Myometrial cell (primary cell): ENCODE data around the gene SFXN2. TPM values are rescaled to one million over a fixed set of nuclear protein-coding genes. Genes with fewer than 3 reads are reported as not detected.

Experiments used
- total RNA-seq: library from RNA; depleted of rRNA; stranded (reverse); fragments of >200 nt; gene quantifications from 2 replicates; pipeline ENCODE4 v1.2.3, GENCODE V29; 2015

Gene SFXN2, protein sequence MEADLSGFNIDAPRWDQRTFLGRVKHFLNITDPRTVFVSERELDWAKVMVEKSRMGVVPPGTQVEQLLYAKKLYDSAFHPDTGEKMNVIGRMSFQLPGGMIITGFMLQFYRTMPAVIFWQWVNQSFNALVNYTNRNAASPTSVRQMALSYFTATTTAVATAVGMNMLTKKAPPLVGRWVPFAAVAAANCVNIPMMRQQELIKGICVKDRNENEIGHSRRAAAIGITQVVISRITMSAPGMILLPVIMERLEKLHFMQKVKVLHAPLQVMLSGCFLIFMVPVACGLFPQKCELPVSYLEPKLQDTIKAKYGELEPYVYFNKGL
- 7.4 and 19.3 TPM in 2 replicates for total RNA-seq

GRCh38 chr10:102714621-102715455 is at the start of gene SFXN2:
SFXN2 (plus strand) TSS chr10:102714636; CDS start chr10:102726637, 12,001 bp downstream.

GRCh38 chr10:102713814-102714620 is 419 bp upstream of the SFXN2 start, which contains the start of gene ARL3:
ARL3 (minus strand) TSS chr10:102714397; CDS start chr10:102714275, 122 bp downstream.

DNA sequence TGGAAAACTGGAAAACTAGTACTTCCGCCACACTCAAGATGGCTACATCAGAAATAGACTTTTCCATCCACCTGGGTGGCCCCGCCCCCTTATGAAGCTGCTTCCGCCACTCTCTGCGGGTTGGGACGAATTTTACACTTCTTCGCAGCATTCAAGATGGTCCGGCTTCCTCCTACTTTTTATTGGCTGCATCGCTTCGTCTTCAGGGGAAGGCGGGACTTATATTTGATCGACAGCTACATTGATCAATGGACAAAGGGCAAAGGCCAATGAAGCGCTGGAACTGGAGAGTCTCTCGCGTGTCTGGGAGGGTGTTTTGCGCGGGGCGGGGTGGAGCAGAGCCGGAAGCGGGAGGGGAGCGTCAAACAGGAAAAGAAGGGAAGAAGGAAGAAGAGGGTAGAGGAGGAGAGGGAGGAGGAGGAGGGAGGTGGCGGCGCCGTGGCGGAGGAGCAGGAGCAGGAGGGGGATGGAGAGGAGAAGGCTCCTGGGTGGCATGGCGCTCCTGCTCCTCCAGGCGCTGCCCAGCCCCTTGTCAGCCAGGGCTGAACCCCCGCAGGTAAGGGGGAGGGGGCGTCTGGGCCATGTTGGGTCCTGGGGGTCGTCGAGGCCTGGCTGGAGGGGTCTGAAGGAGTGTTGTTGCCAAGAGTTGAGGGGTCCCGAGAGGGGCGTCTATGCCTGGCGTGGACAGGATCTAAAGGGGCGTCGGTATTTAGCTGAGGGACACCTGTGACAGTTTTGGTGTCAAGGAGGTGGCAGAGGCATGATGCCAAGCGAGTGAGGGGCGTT is 29.3 kb downstream of the SFXN2 start, which contains the start of gene WBP1L:
Gene WBP1L (plus strand): TSS at position 361 of the 786 bp plus-strand sequence. CDS start 106 bp downstream, at position 467.

Other genes starting within 250 kb of the SFXN2 start
- 169 and 196 TPM in 2 replicates for gene ACTR1A, start 211.9 kb upstream of the SFXN2 start, total RNA-seq
- gene SUFU, start 210.7 kb upstream of the SFXN2 start, total RNA-seq = 4.6 and 6.0 TPM in 2 replicates
- gene TRIM8, start 70.2 kb upstream of the SFXN2 start, total RNA-seq = 129 and 134 TPM in 2 replicates
- gene ARL3, start 239 bp upstream of the SFXN2 start, total RNA-seq = 9.8 and 14.2 TPM in 2 replicates
- gene WBP1L, start 29.3 kb downstream of the SFXN2 start, total RNA-seq = 47.3 and 47.7 TPM in 2 replicates
- not detected in 2 replicates for gene CYP17A1, start 122.8 kb downstream of the SFXN2 start, total RNA-seq
- 17.5 and 23.9 TPM in 2 replicates for gene BORCS7, start 139.6 kb downstream of the SFXN2 start, total RNA-seq
- gene AS3MT, start 154.8 kb downstream of the SFXN2 start, total RNA-seq = 6.4 and 7.5 TPM in 2 replicates
- 1.7 and 2.3 TPM in 2 replicates for gene CNNM2, start 203.7 kb downstream of the SFXN2 start, total RNA-seq